ENCODE results near the gene TENM3. TPM values are rescaled to one million over a fixed set of nuclear protein-coding genes. Genes with fewer than 3 reads are reported as not detected.

TENM3 gene
- total RNA-seq, 1 donor, result 14.0 TPM

DNA sequence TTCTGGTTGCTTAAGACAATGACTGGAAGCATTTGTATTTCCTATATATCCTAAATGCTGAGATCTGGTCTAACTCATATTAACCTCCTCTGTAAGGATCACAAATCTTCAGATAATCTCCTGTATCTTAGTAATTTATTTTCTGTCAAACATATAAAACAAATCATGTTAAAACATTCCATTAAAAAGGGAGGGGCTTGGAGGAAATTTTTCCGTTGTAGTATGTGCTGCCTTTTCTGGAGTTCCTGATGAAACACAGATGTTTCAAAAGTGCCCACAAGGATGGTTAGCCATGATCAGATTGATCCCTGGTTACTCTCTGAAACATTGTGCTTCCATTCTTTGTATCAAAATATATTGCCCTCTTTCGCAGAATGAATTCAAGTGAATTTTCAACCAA is 182.1 kb downstream of the TENM3 start:
- H3K4me3 ChIP-seq (ENCODE audit: low read depth, low read length), result no peak overlapping the region
- no peak for DNase-seq (ENCODE audit: low read depth)

DNA sequence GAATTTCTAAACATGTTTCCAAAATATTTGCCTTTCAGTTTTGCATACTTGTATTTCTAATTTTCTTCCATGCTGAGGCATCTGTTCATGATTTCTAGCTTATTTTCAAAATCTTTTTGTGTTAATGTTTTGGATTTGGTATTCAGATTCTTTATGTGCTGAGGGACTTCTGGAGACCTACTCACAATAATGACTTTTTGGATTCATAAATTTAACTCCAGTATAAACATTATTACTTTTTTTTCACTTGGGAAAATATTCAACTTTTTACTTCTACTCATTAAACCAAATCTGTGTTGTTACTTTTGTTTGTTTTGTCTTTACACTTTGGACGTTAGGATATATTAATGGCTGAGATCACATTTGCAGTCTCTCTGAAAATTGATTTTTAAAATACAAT is 183.7 kb downstream of the TENM3 start:
- no peak for DNase-seq (ENCODE audit: low read depth)

More for the DNA sequence above, 182.1 kb downstream of the TENM3 start:
- TF ChIP-seq, protein P1, sequence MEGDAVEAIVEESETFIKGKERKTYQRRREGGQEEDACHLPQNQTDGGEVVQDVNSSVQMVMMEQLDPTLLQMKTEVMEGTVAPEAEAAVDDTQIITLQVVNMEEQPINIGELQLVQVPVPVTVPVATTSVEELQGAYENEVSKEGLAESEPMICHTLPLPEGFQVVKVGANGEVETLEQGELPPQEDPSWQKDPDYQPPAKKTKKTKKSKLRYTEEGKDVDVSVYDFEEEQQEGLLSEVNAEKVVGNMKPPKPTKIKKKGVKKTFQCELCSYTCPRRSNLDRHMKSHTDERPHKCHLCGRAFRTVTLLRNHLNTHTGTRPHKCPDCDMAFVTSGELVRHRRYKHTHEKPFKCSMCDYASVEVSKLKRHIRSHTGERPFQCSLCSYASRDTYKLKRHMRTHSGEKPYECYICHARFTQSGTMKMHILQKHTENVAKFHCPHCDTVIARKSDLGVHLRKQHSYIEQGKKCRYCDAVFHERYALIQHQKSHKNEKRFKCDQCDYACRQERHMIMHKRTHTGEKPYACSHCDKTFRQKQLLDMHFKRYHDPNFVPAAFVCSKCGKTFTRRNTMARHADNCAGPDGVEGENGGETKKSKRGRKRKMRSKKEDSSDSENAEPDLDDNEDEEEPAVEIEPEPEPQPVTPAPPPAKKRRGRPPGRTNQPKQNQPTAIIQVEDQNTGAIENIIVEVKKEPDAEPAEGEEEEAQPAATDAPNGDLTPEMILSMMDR (IDR thresholded peaks at IDR 0.05; ENCODE audit: insufficient read depth, low read length), result no peak

DNA sequence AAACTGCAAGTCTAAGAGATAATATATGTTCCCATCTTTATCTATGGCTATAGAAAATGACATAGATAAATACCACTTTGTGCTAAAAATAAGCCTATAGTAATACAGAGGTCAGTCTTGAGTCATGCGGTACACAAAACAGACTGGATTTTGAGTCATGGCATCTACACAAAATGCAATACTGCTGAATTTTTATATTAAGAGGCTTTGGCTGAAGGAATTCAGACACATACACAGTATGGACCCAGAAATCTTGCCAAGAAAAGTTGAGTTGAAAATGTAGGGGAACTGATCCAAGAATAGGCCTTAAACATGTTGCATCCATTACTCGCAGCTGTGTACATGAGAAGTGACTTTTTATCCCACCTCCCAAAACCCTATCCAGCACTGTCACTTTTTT is 184.4 kb downstream of the TENM3 start:
- peak; percentile 6 for DNase-seq (ENCODE audit: low read depth)
- no peak overlapping the region for H3K4me3 ChIP-seq (ENCODE audit: low read depth, low read length)
- TF ChIP-seq, protein P1 (IDR thresholded peaks at IDR 0.05; ENCODE audit: insufficient read depth, low read length), result no peak

More for the DNA sequence above, 183.7 kb downstream of the TENM3 start:
- H3K4me3 ChIP-seq (ENCODE audit: low read depth, low read length), result no peak overlapping the region
- TF ChIP-seq, protein P1 (IDR thresholded peaks at IDR 0.05; ENCODE audit: insufficient read depth, low read length), result no peak

DNA sequence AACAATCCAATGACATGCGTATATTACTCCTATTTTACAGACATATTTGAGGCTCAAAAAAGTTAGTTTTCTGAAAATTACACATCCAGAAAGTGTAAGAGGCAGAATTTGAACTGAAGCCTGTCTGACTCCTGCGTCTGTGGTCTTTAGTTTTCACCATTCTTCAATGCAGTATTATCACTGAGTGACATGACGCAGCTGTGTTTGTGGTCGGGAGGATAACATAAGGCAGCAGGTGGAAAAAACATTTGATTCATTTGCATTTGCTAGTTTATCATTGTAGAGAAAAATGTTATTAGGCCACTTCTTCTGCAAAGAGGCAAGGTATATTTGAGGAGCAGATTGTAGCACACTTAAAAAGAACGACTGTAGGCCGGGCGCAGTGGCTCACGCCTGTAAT is 186.7 kb downstream of the TENM3 start:
- TF ChIP-seq, protein P1 (IDR thresholded peaks at IDR 0.05; ENCODE audit: insufficient read depth, low read length), result no peak
- DNase-seq (ENCODE audit: low read depth), result no peak
- no peak overlapping the region for H3K4me3 ChIP-seq (ENCODE audit: low read depth, low read length)

DNA sequence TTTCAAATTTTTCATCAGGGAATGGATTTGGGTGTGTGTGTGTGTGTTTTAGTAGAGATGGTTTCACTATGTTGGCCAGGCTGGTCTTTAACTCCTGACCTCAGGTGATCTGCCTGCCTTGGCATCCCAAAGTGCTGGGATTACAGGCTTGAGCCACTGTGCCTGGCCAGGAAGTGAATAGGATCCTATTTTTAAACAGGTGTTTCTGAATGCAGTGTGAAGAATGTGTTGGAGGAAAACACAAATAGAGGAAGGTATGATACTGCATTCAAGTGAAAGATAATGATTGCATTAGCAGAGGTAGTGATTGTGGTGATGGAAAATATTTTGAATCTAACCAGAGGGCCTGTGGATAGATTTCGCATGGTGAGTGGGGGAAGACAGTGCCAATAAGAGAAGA is 189.6 kb downstream of the TENM3 start:
- H3K4me3 ChIP-seq (ENCODE audit: low read depth, low read length), result no peak overlapping the region
- DNase-seq (ENCODE audit: low read depth), result no peak
- TF ChIP-seq, protein P1 (IDR thresholded peaks at IDR 0.05; ENCODE audit: insufficient read depth, low read length), result no peak

DNA sequence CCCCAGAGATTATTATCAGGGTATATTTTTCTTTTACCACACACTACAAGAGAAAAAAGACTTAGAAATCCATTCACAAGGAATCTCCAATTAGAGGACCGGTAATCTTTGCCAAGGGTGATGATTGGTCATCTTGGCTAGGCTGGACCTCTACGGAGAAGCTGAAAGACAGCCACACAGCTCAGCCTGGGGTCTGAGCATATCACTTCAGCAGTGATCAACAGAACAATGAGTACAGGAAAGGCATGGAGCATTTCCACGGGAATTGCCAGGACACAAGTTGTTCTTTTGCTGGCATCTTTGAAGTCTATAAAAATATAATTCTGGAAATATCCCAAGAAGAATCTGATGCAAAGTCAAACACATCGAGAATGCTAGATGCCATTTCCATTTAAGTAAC is 191.5 kb downstream of the TENM3 start:
- TF ChIP-seq, protein P1 (IDR thresholded peaks at IDR 0.05; ENCODE audit: insufficient read depth, low read length), result no peak
- DNase-seq (ENCODE audit: low read depth), result no peak
- no peak overlapping the region for H3K4me3 ChIP-seq (ENCODE audit: low read depth, low read length)

DNA sequence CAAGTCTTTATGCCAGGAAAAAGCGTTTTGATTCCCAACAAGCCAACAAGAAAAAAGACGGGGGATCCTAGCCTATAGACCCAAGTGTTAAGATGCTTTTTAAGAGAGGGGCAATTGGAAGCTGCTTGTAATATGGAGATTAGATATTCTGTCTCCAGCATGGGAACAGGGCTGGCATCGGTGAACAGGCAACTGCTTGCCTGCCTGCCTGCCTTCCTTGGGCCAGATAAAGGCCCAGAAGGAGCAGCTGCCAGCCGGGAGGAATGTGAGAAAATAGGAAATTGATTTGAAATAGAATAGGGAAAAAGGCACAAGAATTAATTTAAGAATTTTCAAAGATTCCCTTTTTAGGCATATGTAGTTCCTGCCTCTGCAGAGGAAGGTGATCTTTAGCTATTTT is 192.2 kb downstream of the TENM3 start:
- TF ChIP-seq, protein P1 (IDR thresholded peaks at IDR 0.05; ENCODE audit: insufficient read depth, low read length), result no peak
- DNase-seq (ENCODE audit: low read depth), result no peak
- H3K4me3 ChIP-seq (ENCODE audit: low read depth, low read length), result no peak overlapping the region

Data from fibroblast of the aortic adventitia (primary cell).